Stimulated activated naive B cell treated with anti-CD40 and anti-IgM and Interleukin-4, amounts not matched to agents 10 μg/mL and 1 μg/mL and 100 μg/mL, for 72 hours (primary cell): ENCODE results near the gene POLH.
"Not testable (repeated sequence)": the region's sequence is repeated elsewhere in the genome, so short reads cannot be mapped to it uniquely, and the experiment has no call there.

Experiments used
- ATAC-seq, 2 donors: fragments of 150-1000 bp; cut with Tn5 transposase; replicated peaks; 2 replicates each; pipeline ENCODE4 v1.10.0; 2021; ENCODE audit warnings: moderate library complexity in 1 of 2
- DNase-seq: peaks from one replicate; pipeline ENCODE4 v3.0.0; 2021
- H3K27ac Mint-ChIP-seq: one replicate; pipeline ENCODE4 v1.8.0; 2022; ENCODE audit warnings: mild to moderate bottlenecking, mixed read lengths
- H3K27me3 Mint-ChIP-seq, 2 donors: one replicate each; pipeline ENCODE4 v1.8.0; 2022; ENCODE audit warnings: mixed read lengths in 2 of 2
- H3K36me3 Mint-ChIP-seq, 2 donors: one replicate each; pipeline ENCODE4 v1.8.0; 2022; ENCODE audit warnings: mixed read lengths in 2 of 2, mild to moderate bottlenecking in 1 of 2
- H3K4me1 Mint-ChIP-seq, 2 donors: one replicate each; pipeline ENCODE4 v1.8.0; 2022; ENCODE audit warnings: mixed read lengths in 2 of 2, mild to moderate bottlenecking in 1 of 2
- H3K4me3 Mint-ChIP-seq, 2 donors: one replicate each; pipeline ENCODE4 v1.8.0; 2022; ENCODE audit warnings: mild to moderate bottlenecking in 2 of 2, mixed read lengths in 2 of 2, moderate library complexity in 1 of 2
- H3K9me3 Mint-ChIP-seq, 2 donors: one replicate each; pipeline ENCODE4 v1.8.0; 2022; ENCODE audit warnings: mixed read lengths in 2 of 2, mild to moderate bottlenecking in 1 of 2

The POLH gene

DNA sequence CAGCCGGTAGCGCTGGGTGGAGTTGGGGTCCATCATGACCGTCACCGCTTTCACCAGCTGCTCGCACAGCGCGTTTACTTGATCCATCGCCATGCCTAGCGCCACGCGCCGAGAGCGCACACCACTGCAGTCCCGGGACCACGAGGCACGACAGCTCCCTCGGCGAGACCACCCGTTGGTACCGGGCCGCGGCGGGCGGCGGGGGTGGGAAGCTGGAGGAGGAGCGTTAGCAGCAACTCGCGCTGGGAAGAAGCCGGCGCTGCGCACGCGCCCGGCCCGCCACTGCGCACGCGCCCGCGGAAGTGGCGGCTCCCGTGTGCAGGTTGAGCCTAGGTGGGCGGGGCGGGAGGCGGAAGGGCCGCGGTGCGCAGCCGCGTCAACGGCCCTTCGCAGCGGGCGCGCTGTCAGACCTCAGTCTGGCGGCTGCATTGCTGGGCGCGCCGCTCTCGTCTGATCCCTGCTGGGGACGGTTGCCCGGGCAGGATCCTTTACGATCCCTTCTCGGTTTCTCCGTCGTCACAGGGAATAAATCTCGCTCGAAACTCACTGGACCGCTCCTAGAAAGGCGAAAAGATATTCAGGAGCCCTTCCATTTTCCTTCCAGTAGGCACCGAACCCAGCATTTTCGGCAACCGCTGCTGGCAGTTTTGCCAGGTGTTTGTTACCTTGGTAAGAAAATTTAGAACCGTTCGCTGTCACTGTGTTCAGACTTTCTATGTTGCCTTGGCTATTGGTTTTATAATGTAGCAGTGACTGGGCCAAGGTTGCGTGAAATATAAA, at the start of gene POLH, which contains the start of gene XPO5:
Gene POLH, plus strand, starts transcription at position 414 of the 780 bp plus-strand sequence. CDS start 6,135 bp downstream, outside the sequence.
Gene XPO5, minus strand, starts transcription at position 267 of the 780 bp plus-strand sequence. Its CDS starts 174 bp downstream, at position 93.
- Mint-ChIP-seq H3K4me1 (peaks cover 16 to 37% of the 10 kb centered on the region in 2 donors), H3K36me3 (peaks cover 22 to 28% of the 10 kb centered on the region in 2 donors), H3K27me3 (no peaks in the 10 kb centered on the region), H3K4me3 (peak within 1 kb of the TSS; percentile 95 to 99), H3K9me3 (no peaks in the 10 kb centered on the region), H3K27ac (peak within 1 kb of the TSS; percentile 88)
- DNase-seq (peak; percentile 86), ATAC-seq (peak; percentile 96)

DNA sequence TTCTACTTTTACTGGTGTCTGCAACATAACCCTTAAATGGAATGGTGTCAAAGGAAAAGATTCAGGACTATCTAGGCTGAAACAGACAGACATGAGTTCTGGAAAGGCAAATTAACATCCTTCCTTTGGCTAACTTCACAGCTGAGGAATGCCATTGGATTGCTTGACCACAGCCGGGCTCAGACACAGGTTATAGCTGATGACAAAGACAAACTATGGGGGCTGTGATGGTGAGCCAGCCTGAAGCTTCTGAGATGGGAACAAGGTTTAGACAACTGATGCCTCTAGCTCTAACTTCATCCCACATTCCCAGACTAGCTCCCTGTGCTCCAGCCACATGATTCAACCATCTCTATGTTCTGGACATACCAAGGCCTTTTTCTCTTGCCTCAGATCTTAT, 43.8 kb upstream of the POLH start:
- no peak overlapping the region for H3K4me3 Mint-ChIP-seq
- peaks cover 31 to 55% of the 10 kb centered on the region in 2 donors for H3K36me3 Mint-ChIP-seq
- no peaks in the 10 kb centered on the region for H3K27me3 Mint-ChIP-seq
- no peaks in the 10 kb centered on the region for H3K9me3 Mint-ChIP-seq
- no peak for ATAC-seq
- peaks cover 0 to 1% of the 10 kb centered on the region in 2 donors for H3K4me1 Mint-ChIP-seq
- DNase-seq, result no peak
- no peak overlapping the region for H3K27ac Mint-ChIP-seq

DNA sequence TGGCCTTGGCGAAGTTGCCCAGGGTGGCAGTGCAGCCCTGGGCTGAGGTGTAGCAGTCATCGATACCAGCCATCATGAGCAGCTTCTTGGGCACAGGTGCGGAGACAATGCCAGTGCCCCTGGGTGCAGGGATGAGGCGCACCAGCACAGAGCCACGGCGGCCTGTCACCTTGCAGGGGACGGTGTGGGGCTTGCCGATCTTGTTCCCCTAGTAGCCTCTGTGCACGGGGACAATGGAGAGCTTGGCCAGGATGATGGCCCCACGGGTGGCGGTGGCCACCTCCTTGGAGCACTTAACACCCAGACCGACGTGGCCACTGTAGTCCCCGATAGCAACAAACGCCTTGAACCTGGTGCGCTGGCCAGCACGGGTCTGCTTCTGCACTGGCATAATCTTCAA, 37.0 kb upstream of the POLH start:
- H3K4me3 Mint-ChIP-seq, H3K4me1 Mint-ChIP-seq, DNase-seq, H3K27ac Mint-ChIP-seq, H3K9me3 Mint-ChIP-seq, H3K27me3 Mint-ChIP-seq, ATAC-seq: not testable (repeated sequence)
- peaks cover 34 to 38% of the 10 kb centered on the region in 2 donors for H3K36me3 Mint-ChIP-seq

DNA sequence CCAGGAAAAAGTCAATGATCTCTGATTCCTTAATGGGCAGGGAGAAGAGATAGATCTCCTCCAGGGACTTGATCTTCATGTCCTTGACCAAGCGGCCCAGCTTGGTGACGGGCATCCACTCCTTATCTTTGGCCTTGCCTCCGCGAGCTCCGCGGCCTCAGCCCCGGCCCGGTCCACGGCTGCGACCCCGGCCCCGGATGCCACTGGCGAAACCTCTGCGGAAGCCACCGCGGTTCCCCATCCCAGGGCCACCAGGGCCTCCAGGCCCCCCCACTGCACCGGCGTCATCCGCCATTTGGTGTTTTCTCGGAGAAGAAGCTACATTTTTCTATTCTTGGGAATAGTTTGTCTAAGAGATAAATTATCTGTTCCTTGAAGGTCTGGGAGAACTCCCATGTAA, 36.6 kb upstream of the POLH start:
- not testable (repeated sequence) for H3K9me3 Mint-ChIP-seq, H3K4me1 Mint-ChIP-seq, H3K27ac Mint-ChIP-seq, ATAC-seq, H3K27me3 Mint-ChIP-seq, DNase-seq, H3K4me3 Mint-ChIP-seq
- H3K36me3 Mint-ChIP-seq, result peaks cover 34 to 36% of the 10 kb centered on the region in 2 donors

DNA sequence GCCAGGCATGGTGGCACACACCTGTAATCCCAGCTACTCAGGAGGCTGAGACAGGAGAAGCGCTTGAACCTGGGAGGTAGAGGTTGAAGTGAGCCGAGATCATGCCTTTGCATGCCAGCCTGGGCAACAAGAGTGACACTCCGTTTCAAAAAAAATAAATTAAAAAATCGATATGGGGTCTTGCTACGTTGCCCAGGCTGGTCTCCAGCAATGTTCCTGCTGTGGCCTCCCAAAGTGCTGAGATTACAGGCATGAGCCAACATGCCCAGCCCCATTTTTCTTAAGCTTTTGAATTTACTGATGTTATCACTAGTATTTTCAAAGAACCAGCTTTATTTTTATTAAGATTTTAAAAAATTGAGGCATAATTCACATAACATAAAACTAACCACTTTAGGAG, 35.5 kb upstream of the POLH start:
- Mint-ChIP-seq H3K27ac (no peak overlapping the region), H3K4me3 (no peak overlapping the region), H3K27me3 (no peaks in the 10 kb centered on the region), H3K4me1 (peaks cover 3 to 5% of the 10 kb centered on the region in 2 donors), H3K9me3 (no peaks in the 10 kb centered on the region), H3K36me3 (peaks cover 33 to 34% of the 10 kb centered on the region in 2 donors)
- DNase-seq (no peak), ATAC-seq (no peak)

DNA sequence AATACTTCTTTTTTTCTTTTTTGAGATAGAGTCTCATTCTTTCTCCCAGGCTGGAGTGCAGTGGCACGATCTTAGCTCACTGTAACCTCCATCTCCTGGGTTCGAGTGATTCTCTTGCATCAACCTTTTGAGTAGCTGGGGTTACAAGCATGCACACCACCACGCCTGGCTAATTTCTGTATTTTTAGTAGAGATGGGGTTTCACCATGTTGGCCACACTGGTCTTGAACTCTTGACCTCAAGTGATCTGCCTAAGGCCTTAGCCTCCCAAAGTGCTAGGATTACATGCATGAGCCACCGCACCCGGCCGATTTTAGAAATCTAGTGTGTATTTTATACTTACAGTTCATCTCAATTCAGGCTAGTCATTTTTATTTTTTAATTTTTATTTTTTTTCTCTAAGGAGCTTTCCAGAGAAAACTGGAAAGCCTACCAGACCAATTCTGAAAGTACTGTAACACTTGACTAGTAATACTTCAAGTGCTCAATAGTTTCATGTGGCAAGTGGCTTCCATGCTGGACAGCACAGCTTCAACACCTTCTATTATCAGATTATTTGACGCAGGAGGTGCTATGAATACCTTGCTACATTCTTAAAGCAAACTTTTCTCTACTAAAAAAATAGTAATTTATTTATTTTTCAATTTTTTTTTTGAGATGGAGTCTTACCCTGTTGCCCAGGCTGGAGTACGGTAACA, 34.1 kb upstream of the POLH start:
- peak in 1 of 2 donors; percentile 29 for ATAC-seq
- Mint-ChIP-seq H3K36me3 (peaks cover 35 to 42% of the 10 kb centered on the region in 2 donors), H3K27me3 (no peaks in the 10 kb centered on the region), H3K27ac (peak overlapping the region; percentile 47), H3K4me1 (peaks cover 3 to 5% of the 10 kb centered on the region in 2 donors), H3K4me3 (no peak overlapping the region), H3K9me3 (no peaks in the 10 kb centered on the region)
- no peak for DNase-seq

DNA sequence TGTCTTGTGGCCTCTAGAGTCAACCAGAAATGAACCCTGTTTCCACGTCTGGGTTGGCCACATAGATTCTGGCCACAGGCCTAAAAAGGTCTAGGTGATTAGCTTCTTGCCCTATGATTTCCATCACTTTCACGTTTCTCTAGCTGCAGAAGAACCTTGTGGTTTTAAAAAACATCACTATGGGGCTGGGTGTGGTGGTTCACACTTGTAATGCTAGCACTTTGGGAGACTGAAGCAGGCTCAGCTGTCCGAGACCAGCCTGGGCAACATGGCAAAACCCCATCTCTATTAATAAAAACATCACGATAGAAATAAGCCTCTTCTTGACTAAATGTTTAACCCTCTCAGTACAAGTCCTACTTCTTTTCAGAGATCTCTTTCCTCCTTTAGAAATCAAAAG, 31.5 kb upstream of the POLH start:
- Mint-ChIP-seq H3K27ac (no peak overlapping the region), H3K27me3 (no peaks in the 10 kb centered on the region), H3K4me3 (no peak overlapping the region), H3K36me3 (peaks cover 31 to 45% of the 10 kb centered on the region in 2 donors), H3K4me1 (peaks cover 5% of the 10 kb centered on the region in 2 donors), H3K9me3 (no peaks in the 10 kb centered on the region)
- DNase-seq (no peak), ATAC-seq (no peak)

DNA sequence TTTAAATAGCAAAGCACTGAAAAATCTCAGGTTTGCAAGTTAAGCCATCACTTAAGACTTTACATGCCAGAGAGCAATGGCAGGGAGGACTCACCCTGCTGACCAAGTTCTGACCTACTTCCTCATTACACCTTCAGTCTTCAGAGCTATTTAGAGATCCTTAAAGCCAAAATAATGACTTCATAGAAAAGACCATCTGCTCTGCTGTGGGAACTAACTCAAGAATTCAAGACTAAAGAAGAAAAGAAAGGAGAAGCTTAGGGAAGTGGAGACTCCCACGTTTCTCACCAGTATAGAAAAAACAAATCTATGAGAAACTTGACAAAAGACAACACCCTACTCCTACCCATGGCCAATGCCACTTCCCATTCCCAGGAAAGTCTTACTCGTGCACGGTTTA, 28.8 kb upstream of the POLH start:
- Mint-ChIP-seq H3K4me3 (no peak overlapping the region), H3K9me3 (no peaks in the 10 kb centered on the region), H3K27me3 (no peaks in the 10 kb centered on the region), H3K27ac (peak overlapping the region; percentile 53), H3K36me3 (peaks cover 30 to 46% of the 10 kb centered on the region in 2 donors), H3K4me1 (peaks cover 0 to 2% of the 10 kb centered on the region in 2 donors)
- DNase-seq (no peak), ATAC-seq (no peak)

DNA sequence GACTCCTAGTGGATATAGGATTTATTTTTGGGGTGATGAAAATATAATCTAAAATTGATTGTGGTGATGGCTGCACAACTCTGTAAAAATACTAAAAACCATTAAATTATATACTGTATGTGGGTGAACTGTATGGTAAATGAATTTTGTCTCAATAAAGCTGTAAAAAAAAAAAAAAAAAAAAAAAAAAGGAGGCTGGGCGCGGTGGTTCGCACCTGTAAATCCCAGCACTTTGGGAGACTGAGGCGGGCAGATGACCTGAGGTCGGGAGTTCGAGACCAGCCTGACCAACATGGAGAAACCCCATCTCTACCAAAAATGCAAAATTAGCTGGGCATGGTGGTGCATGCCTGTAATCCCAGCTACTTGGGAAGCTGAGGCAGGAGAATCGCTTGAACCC, 18.4 kb upstream of the POLH start:
- H3K36me3 Mint-ChIP-seq, result peaks cover 33 to 64% of the 10 kb centered on the region in 2 donors
- H3K4me1 Mint-ChIP-seq, DNase-seq, ATAC-seq, H3K9me3 Mint-ChIP-seq, H3K27me3 Mint-ChIP-seq, H3K27ac Mint-ChIP-seq, H3K4me3 Mint-ChIP-seq: not testable (repeated sequence)

DNA sequence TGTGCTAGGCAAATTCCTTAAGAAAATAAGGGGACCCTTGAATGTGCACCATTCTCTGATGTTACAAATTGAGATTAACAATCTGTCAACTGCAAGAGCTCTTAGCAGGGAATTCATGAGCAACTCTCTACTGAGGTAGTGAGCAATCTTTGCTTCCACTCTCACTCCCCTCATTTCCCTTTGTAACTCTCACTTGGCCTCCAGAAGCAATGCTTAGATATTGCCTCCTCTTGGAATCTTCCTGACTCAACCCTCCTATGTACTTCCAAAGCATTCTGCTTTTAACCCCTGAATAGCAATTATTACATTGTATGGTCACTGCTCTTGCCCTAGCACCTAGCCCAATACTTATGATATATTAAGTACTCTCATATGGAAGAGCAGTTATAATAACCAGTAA, 16.7 kb upstream of the POLH start:
- H3K36me3 Mint-ChIP-seq, result peaks cover 28 to 57% of the 10 kb centered on the region in 2 donors
- H3K27ac Mint-ChIP-seq, result no peak overlapping the region

DNA sequence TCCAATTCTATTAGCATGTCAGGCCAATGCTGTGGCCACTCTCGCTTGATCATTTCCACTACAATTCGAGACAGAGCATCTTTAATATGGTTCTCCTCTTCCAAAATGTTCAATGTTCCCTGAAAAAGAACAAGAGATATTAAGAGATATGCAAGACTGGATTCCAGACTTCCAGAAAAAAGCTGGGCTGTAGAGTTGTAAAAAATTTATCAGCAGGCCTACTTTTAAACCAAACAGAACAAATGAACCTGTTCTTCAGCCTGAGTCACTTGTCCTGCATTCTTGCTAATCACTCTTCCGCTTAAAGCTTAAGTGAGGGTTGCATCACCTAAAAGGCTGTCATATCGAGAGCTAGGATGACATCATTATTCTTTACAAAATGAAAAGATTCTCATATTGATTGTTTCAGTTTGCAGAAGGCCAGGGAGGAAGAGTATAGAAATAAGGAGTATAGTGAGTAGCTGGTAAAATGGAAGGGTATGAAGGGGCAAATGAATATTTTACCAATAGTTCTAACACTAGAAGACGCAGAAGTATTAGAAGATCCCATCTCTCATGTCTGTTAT, 5.0 kb upstream of the POLH start:
- no peaks in the 10 kb centered on the region for H3K9me3 Mint-ChIP-seq
- H3K36me3 Mint-ChIP-seq, result peaks cover 20 to 34% of the 10 kb centered on the region in 2 donors
- peaks cover 2 to 8% of the 10 kb centered on the region in 2 donors for H3K4me1 Mint-ChIP-seq
- no peaks in the 10 kb centered on the region for H3K27me3 Mint-ChIP-seq
- DNase-seq, result no peak
- no peak overlapping the region for H3K4me3 Mint-ChIP-seq
- no peak for ATAC-seq
- H3K27ac Mint-ChIP-seq, result no peak overlapping the region

More for the DNA sequence above, 16.7 kb upstream of the POLH start:
- ATAC-seq, result no peak
- Mint-ChIP-seq H3K4me1 (no peaks in the 10 kb centered on the region), H3K9me3 (no peaks in the 10 kb centered on the region), H3K4me3 (no peak overlapping the region), H3K27me3 (no peaks in the 10 kb centered on the region)
- no peak for DNase-seq

DNA sequence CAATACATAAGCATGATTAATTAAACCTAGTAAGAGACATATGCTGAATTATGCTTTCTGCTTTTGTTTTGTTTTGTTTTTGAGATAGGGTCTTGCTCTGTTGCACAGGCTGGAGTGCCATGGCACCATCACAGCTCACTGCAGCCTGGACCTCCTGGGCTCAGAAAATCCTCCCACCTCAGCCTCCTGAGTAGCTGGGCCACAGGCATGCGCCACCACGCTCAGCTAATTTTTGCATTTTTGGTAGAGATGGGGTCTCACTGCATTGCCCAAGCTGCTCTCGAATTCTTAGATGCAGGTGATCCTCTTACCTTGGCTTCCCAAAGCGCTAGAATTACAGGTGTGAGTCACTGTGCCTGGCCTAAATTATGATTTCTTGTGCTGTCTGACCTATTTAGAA, 4.0 kb upstream of the POLH start:
- no peak for ATAC-seq
- H3K4me3 Mint-ChIP-seq, result no peak overlapping the region
- H3K36me3 Mint-ChIP-seq, result peaks cover 18 to 31% of the 10 kb centered on the region in 2 donors
- DNase-seq, result no peak
- no peaks in the 10 kb centered on the region for H3K9me3 Mint-ChIP-seq
- no peak overlapping the region for H3K27ac Mint-ChIP-seq
- no peaks in the 10 kb centered on the region for H3K27me3 Mint-ChIP-seq
- H3K4me1 Mint-ChIP-seq, result peaks cover 2 to 13% of the 10 kb centered on the region in 2 donors

DNA sequence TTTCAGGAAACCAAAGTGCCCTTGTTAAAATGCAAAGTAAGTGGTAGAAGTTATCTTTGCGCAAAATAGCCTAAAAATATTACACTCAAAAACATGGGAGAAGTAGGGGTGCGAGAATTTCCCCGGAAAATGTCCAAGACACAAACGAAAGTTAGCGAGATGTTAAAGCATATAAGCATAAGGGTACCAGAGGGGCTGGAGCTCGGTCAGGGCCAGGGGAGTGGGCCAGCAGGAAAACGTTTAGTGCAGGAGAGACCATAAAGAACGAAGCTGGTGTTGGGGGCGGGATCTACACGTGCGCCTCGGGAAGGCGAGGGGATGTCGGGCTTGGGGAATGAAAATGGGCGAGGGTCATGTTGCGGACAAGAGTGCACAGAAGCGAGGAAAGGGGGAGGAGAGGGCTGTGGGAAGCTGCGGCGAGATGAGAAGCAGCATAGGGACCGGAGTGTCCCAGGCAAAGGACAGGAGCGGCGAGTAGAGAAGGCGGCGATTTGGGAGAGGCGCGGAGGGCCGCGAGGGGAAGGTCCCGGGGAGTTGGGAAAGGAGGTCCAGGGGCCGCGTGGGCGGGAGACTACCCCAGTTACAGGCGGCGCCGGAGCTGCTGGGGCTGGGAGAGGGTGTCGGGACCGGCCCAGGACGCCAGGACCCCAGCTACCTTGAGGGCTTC, 747 bp upstream of the POLH start:
- Mint-ChIP-seq H3K9me3 (no peaks in the 10 kb centered on the region), H3K4me1 (peaks cover 16 to 37% of the 10 kb centered on the region in 2 donors), H3K27ac (peak overlapping the region; percentile 88), H3K4me3 (peak overlapping the region; percentile 95 to 99), H3K36me3 (peaks cover 22 to 31% of the 10 kb centered on the region in 2 donors), H3K27me3 (no peaks in the 10 kb centered on the region)
- no peak for DNase-seq
- ATAC-seq, result no peak

DNA sequence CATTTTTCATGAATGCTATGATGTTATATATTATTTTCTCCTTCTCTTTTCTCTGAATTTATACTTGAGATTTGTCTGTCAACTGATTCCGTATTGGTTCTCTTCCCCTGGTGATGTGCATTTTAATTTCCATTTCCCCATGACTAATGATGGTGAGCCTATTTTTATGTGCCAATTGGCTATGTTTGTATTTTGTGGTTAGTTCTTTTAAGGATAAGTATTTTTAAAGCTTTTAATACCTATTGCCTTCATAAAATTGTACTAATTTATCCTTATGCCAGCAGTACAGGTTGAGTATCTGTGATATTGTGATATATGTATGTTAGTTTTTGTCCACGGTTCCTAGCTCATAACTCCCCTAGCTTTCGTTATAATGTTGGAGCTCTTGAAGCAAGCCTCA, 2.8 kb downstream of the POLH start:
- H3K4me3 Mint-ChIP-seq, result peak overlapping the region; percentile 13 to 47
- no peak for ATAC-seq
- H3K27me3 Mint-ChIP-seq, result no peaks in the 10 kb centered on the region
- H3K36me3 Mint-ChIP-seq, result peaks cover 15 to 21% of the 10 kb centered on the region in 2 donors
- H3K27ac Mint-ChIP-seq, result peak overlapping the region; percentile 59
- DNase-seq, result no peak
- H3K9me3 Mint-ChIP-seq, result no peaks in the 10 kb centered on the region
- peaks cover 17 to 40% of the 10 kb centered on the region in 2 donors for H3K4me1 Mint-ChIP-seq
